Endothelial cell of umbilical vein (primary cell): ENCODE results near the gene CLRN1. TPM values are rescaled to one million over a fixed set of nuclear protein-coding genes. Genes with fewer than 3 reads are reported as not detected.

Experiments
- BruUV-seq: library from RNA; stranded (reverse); fragments of 400-500 nt; replicated peaks from 2 replicates; lab custom pipeline; 2021; lab: Mats Ljungman, UMichigan
- CTCF ChIA-PET: fragments of 300-600, 350-600 bp; sonication (Branson Sonifier 250); formaldehyde crosslinking; loops from one replicate; lab custom pipeline; 2021; ENCODE audit warnings: antibody characterized with exemption, inconsistent platforms; lab: Charles Lee
- POLR2A ChIA-PET: fragments of 300-600, 350-600 bp; sonication (Branson Sonifier 250); formaldehyde crosslinking; loops from one replicate; lab custom pipeline; 2021; ENCODE audit warnings: antibody characterized with exemption, inconsistent platforms; lab: Charles Lee
- DNase-seq: peaks from one replicate; pipeline ENCODE4 v3.0.0-alpha.2; 2011; ENCODE audit warnings: low read depth, low spot score
- FAIRE-seq: peaks from 2 replicates; lab custom pipeline; 2011; peaks lifted over from hg19 to GRCh38; lab: Jason Lieb, UNC
- H2AFZ ChIP-seq: 2 replicates; pipeline ENCODE4 v1.6.0; 2012; ENCODE audit warnings: low read depth, low read length, control low read depth, inconsistent platforms
- H3K27ac ChIP-seq: 2 replicates; pipeline ENCODE4 v1.5.1; 2011; ENCODE audit warnings: low read depth, mild to moderate bottlenecking, control low read depth, low read length, moderate library complexity; ENCODE audit not compliant: insufficient read depth
- H3K27me3 ChIP-seq, 2 experiments: 2 replicates each; pipeline versions ENCODE4 v1.6.0 to v1.6.1; 2011; ENCODE audit warnings: low read length in 2 of 2, mixed read lengths in 1 of 2; ENCODE audit not compliant: control insufficient read depth in 2 of 2, insufficient read depth in 2 of 2
- H3K36me3 ChIP-seq, 2 experiments: 2 replicates in 1 of 2; 3 replicates in 1 of 2; pipeline ENCODE4 v1.5.1; 2011; ENCODE audit warnings: low read length in 2 of 2, mild to moderate bottlenecking in 1 of 2, moderate library complexity in 1 of 2; ENCODE audit not compliant: control insufficient read depth in 2 of 2, insufficient read depth in 2 of 2; ENCODE audit errors: extremely low read depth in 1 of 2
- H3K4me1 ChIP-seq: 3 replicates; pipeline ENCODE4 v1.5.1; 2011; ENCODE audit warnings: mild to moderate bottlenecking, low read length; ENCODE audit not compliant: control insufficient read depth, insufficient read depth; ENCODE audit errors: extremely low read depth
- H3K4me2 ChIP-seq: 2 replicates; pipeline ENCODE4 v1.6.1; 2011; ENCODE audit warnings: low read length, control low read depth, mixed read lengths; ENCODE audit not compliant: insufficient read depth
- H3K4me3 ChIP-seq, 3 experiments: fragments of 200-600 bp in 1 of 3; sonication (generic), shearing (Covaris generic) in 1 of 3; replicated peaks in 1 of 3; 2 replicates each; pipeline ENCODE4 v1.5.1; 2011 to 2016; ENCODE audit warnings: control low read depth in 3 of 3, low read length in 3 of 3, mild to moderate bottlenecking in 2 of 3, inconsistent platforms in 1 of 3, low read depth in 1 of 3, moderate library complexity in 1 of 3; ENCODE audit not compliant: insufficient read depth in 1 of 3
- H3K79me2 ChIP-seq: 2 replicates; pipeline ENCODE4 v1.6.0; 2012; ENCODE audit warnings: low read length, inconsistent platforms; ENCODE audit not compliant: control insufficient read depth, insufficient read depth
- H3K9ac ChIP-seq: replicated peaks from 2 replicates; pipeline ENCODE3; 2011; ENCODE audit warnings: low read length, control low read depth; ENCODE audit not compliant: insufficient read depth; ENCODE audit errors: extremely low read depth
- H3K9me1 ChIP-seq: replicated peaks from 3 replicates; pipeline ENCODE4 v1.6.0; 2011; ENCODE audit warnings: mild to moderate bottlenecking, low read length; ENCODE audit not compliant: control insufficient read depth, insufficient read depth; ENCODE audit errors: extremely low read depth
- H3K9me3 ChIP-seq: replicated peaks from 2 replicates; pipeline ENCODE4 v1.5.1; 2012; ENCODE audit warnings: low read length, inconsistent platforms; ENCODE audit not compliant: control insufficient read depth, insufficient read depth
- H4K20me1 ChIP-seq: replicated peaks from 2 replicates; pipeline ENCODE3; 2011; ENCODE audit warnings: mild to moderate bottlenecking, low read length; ENCODE audit not compliant: control insufficient read depth, insufficient read depth; ENCODE audit errors: extremely low read depth
- EZH2 ChIP-seq: IDR thresholded peaks from 2 replicates; pipeline ENCODE4 v1.6.1; 2012; ENCODE audit warnings: borderline replicate concordance, low read depth, mild to moderate bottlenecking, moderate library complexity, low read length, inconsistent platforms; ENCODE audit not compliant: severe bottlenecking
- FOS ChIP-seq: IDR thresholded peaks from 2 replicates; pipeline ENCODE4 v1.6.1; 2011; ENCODE audit warnings: mild to moderate bottlenecking, low read length, moderate library complexity, borderline replicate concordance; ENCODE audit not compliant: insufficient read depth
- GATA2 ChIP-seq: IDR thresholded peaks from 2 replicates; pipeline ENCODE4 v1.7.0; 2011; ENCODE audit warnings: low read depth, mild to moderate bottlenecking, moderate library complexity, mixed read lengths, low read length; ENCODE audit not compliant: insufficient read length, insufficient read depth
- JUN ChIP-seq: IDR thresholded peaks from 2 replicates; pipeline ENCODE4 v1.6.1; 2011; ENCODE audit warnings: borderline replicate concordance, low read depth; ENCODE audit not compliant: insufficient read length, insufficient read depth
- MYC ChIP-seq: IDR thresholded peaks from one replicate; pipeline ENCODE4 v1.6.1; 2011; ENCODE audit warnings: mild to moderate bottlenecking, low read depth, low read length
- POLR2A ChIP-seq: IDR thresholded peaks from 2 replicates; pipeline ENCODE4 v1.6.1; 2012; ENCODE audit warnings: low read depth, mild to moderate bottlenecking, control low read depth, low read length
- POLR2AphosphoS5 ChIP-seq: IDR thresholded peaks from 2 replicates; pipeline ENCODE4 v1.6.1; 2012; ENCODE audit warnings: low read depth, mild to moderate bottlenecking, control low read depth, low read length, moderate library complexity; ENCODE audit not compliant: insufficient read depth
- dilution Hi-C: fragments of 300-500 bp; cut with MboI; formaldehyde crosslinking; loops from one replicate; pipeline ENCODE4 v1.15.0; 2019; ENCODE audit warnings: low sequenced_read_pairs; ENCODE audit not compliant: extremely low pct_ligation_motif_present
- intact Hi-C: fragments of 100-400 bp; cut with micrococcal nuclease; formaldehyde crosslinking; loops from one replicate; pipeline ENCODE4 v1.10.0; 2022
- polyA plus RNA-seq, 4 experiments: library from polyadenylated mRNA; depleted of rRNA in 3 of 4; stranded (reverse) in 3 of 4; unstranded in 1 of 4; fragments of >200 nt; gene quantifications; 2 replicates each; pipeline versions ENCODE4 v1.2.1 to v1.2.3, GENCODE V29; 2011 to 2012; ENCODE audit warnings: missing spikeins in 1 of 4
- total RNA-seq: library from RNA; stranded (reverse); gene quantifications from 2 replicates; pipeline ENCODE4 v1.2.3, GENCODE V29; 2021
- TF ChIP-seq, protein P1 (sequence below): IDR thresholded peaks from 2 replicates; pipeline ENCODE4 v1.6.1; 2011; ENCODE audit not compliant: insufficient read depth, insufficient read length
- TF ChIP-seq, protein P2 (sequence below), 2 donors: IDR thresholded peaks; 1 replicate in 1 of 2; 2 replicates in 1 of 2; pipeline ENCODE4 v1.5.1; 2011; ENCODE audit warnings: low read length in 2 of 2, mild to moderate bottlenecking in 2 of 2, moderate library complexity in 2 of 2, control low read depth in 1 of 2, inconsistent platforms in 1 of 2, low read depth in 1 of 2; ENCODE audit not compliant: insufficient read depth in 1 of 2; ENCODE audit errors: extremely low read depth in 1 of 2

The CLRN1 gene
- total and polyA plus RNA-seq, 2 donors (not counting 3 experiments of a cell fraction or from before 2014, with no cell fraction given), result not detected

DNA sequence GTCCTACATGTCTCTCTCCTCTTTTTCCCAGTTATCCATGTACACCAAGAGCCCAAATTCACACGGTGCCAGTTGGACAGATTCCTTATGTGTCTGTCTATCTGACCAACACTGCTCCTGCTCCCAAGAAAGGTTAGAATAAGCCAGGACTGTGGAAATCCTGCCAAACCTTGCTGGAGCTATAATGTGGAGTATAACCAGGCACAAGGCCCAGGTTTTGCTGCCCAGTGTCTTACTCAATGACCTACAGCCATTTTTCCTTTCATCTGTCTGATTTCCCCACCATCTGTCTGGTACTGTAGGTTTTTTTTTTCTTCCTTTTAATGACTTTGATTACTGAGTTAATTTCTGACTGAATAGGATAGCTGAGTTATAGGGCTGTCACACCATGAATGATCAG, 40.8 kb downstream of the CLRN1 start:
- TF ChIP-seq, protein P1, sequence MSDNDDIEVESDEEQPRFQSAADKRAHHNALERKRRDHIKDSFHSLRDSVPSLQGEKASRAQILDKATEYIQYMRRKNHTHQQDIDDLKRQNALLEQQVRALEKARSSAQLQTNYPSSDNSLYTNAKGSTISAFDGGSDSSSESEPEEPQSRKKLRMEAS, result no peak
- TF ChIP-seq POLR2A, result no peak
- TF ChIP-seq, protein P2, sequence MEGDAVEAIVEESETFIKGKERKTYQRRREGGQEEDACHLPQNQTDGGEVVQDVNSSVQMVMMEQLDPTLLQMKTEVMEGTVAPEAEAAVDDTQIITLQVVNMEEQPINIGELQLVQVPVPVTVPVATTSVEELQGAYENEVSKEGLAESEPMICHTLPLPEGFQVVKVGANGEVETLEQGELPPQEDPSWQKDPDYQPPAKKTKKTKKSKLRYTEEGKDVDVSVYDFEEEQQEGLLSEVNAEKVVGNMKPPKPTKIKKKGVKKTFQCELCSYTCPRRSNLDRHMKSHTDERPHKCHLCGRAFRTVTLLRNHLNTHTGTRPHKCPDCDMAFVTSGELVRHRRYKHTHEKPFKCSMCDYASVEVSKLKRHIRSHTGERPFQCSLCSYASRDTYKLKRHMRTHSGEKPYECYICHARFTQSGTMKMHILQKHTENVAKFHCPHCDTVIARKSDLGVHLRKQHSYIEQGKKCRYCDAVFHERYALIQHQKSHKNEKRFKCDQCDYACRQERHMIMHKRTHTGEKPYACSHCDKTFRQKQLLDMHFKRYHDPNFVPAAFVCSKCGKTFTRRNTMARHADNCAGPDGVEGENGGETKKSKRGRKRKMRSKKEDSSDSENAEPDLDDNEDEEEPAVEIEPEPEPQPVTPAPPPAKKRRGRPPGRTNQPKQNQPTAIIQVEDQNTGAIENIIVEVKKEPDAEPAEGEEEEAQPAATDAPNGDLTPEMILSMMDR (IDR thresholded peaks at IDR 0.05; ENCODE audit: extremely low read depth in 1 of 2, insufficient read depth in 1 of 2, low read depth in 1 of 2, low read length in 2 of 2), result no peak
- no peak for TF ChIP-seq MYC
- TF ChIP-seq FOS, result no peak
- TF ChIP-seq JUN, result no peak
- no peak for TF ChIP-seq EZH2
- no peak for TF ChIP-seq POLR2AphosphoS5
- TF ChIP-seq GATA2, result no peak
- Histone ChIP-seq H4K20me1 (no peaks in the 10 kb centered on the region), H3K27ac (no peak overlapping the region), H3K9ac (no peak overlapping the region), H3K4me2 (no peak overlapping the region), H3K4me1 (no peaks in the 10 kb centered on the region), H3K9me3 (no peaks in the 10 kb centered on the region), H3K9me1 (no peaks in the 10 kb centered on the region), H3K36me3 (no peaks in the 10 kb centered on the region), H3K79me2 (no peaks in the 10 kb centered on the region), H3K4me3 (no peak overlapping the region), H2AFZ (no peak overlapping the region), H3K27me3 (peaks cover 8 to 22% of the 10 kb centered on the region in 2 experiments)
- dilution Hi-C loops (no loop called here), intact Hi-C loops (no loop called here)
- CTCF ChIA-PET, result no interaction called here
- DNase-seq (no peak), FAIRE-seq (no peak)
- no TSS peak for BruUV-seq
- POLR2A ChIA-PET, result no interaction called here
